Endothelial cell of umbilical vein (primary cell): ENCODE measurements around the gene PRKX. TPM values are rescaled to one million over a fixed set of nuclear protein-coding genes. Genes with fewer than 3 reads are reported as not detected.

ENCODE experiments used
- BruUV-seq: library from RNA; stranded (reverse); fragments of 400-500 nt; replicated peaks from 2 replicates; lab custom pipeline; 2021; lab: Mats Ljungman, UMichigan
- CTCF ChIA-PET: fragments of 300-600, 350-600 bp; sonication (Branson Sonifier 250); formaldehyde crosslinking; loops from one replicate; lab custom pipeline; 2021; ENCODE audit warnings: antibody characterized with exemption, inconsistent platforms; lab: Charles Lee
- POLR2A ChIA-PET: fragments of 300-600, 350-600 bp; sonication (Branson Sonifier 250); formaldehyde crosslinking; loops from one replicate; lab custom pipeline; 2021; ENCODE audit warnings: antibody characterized with exemption, inconsistent platforms; lab: Charles Lee
- DNase-seq: peaks from one replicate; pipeline ENCODE4 v3.0.0-alpha.2; 2011; ENCODE audit warnings: low read depth, low spot score
- FAIRE-seq: peaks from 2 replicates; lab custom pipeline; 2011; peaks lifted over from hg19 to GRCh38; lab: Jason Lieb, UNC
- H2AFZ ChIP-seq: 2 replicates; pipeline ENCODE4 v1.6.0; 2012; ENCODE audit warnings: low read depth, low read length, control low read depth, inconsistent platforms
- H3K27ac ChIP-seq: 2 replicates; pipeline ENCODE4 v1.5.1; 2011; ENCODE audit warnings: low read depth, mild to moderate bottlenecking, control low read depth, low read length, moderate library complexity; ENCODE audit not compliant: insufficient read depth
- H3K27me3 ChIP-seq, 2 experiments: 2 replicates each; pipeline versions ENCODE4 v1.6.0 to v1.6.1; 2011; ENCODE audit warnings: low read length in 2 of 2, mixed read lengths in 1 of 2; ENCODE audit not compliant: control insufficient read depth in 2 of 2, insufficient read depth in 2 of 2
- H3K36me3 ChIP-seq, 2 experiments: 2 replicates in 1 of 2; 3 replicates in 1 of 2; pipeline ENCODE4 v1.5.1; 2011; ENCODE audit warnings: low read length in 2 of 2, mild to moderate bottlenecking in 1 of 2, moderate library complexity in 1 of 2; ENCODE audit not compliant: control insufficient read depth in 2 of 2, insufficient read depth in 2 of 2; ENCODE audit errors: extremely low read depth in 1 of 2
- H3K4me1 ChIP-seq: 3 replicates; pipeline ENCODE4 v1.5.1; 2011; ENCODE audit warnings: mild to moderate bottlenecking, low read length; ENCODE audit not compliant: control insufficient read depth, insufficient read depth; ENCODE audit errors: extremely low read depth
- H3K4me2 ChIP-seq: 2 replicates; pipeline ENCODE4 v1.6.1; 2011; ENCODE audit warnings: low read length, control low read depth, mixed read lengths; ENCODE audit not compliant: insufficient read depth
- H3K4me3 ChIP-seq, 3 experiments: fragments of 200-600 bp in 1 of 3; sonication (generic), shearing (Covaris generic) in 1 of 3; replicated peaks in 1 of 3; 2 replicates each; pipeline ENCODE4 v1.5.1; 2011 to 2016; ENCODE audit warnings: control low read depth in 3 of 3, low read length in 3 of 3, mild to moderate bottlenecking in 2 of 3, inconsistent platforms in 1 of 3, low read depth in 1 of 3, moderate library complexity in 1 of 3; ENCODE audit not compliant: insufficient read depth in 1 of 3
- H3K79me2 ChIP-seq: 2 replicates; pipeline ENCODE4 v1.6.0; 2012; ENCODE audit warnings: low read length, inconsistent platforms; ENCODE audit not compliant: control insufficient read depth, insufficient read depth
- H3K9ac ChIP-seq: replicated peaks from 2 replicates; pipeline ENCODE3; 2011; ENCODE audit warnings: low read length, control low read depth; ENCODE audit not compliant: insufficient read depth; ENCODE audit errors: extremely low read depth
- H3K9me1 ChIP-seq: replicated peaks from 3 replicates; pipeline ENCODE4 v1.6.0; 2011; ENCODE audit warnings: mild to moderate bottlenecking, low read length; ENCODE audit not compliant: control insufficient read depth, insufficient read depth; ENCODE audit errors: extremely low read depth
- H3K9me3 ChIP-seq: replicated peaks from 2 replicates; pipeline ENCODE4 v1.5.1; 2012; ENCODE audit warnings: low read length, inconsistent platforms; ENCODE audit not compliant: control insufficient read depth, insufficient read depth
- H4K20me1 ChIP-seq: replicated peaks from 2 replicates; pipeline ENCODE3; 2011; ENCODE audit warnings: mild to moderate bottlenecking, low read length; ENCODE audit not compliant: control insufficient read depth, insufficient read depth; ENCODE audit errors: extremely low read depth
- CTCF ChIP-seq, 2 donors: IDR thresholded peaks; 1 replicate in 1 of 2; 2 replicates in 1 of 2; pipeline ENCODE4 v1.5.1; 2011; ENCODE audit warnings: low read length in 2 of 2, mild to moderate bottlenecking in 2 of 2, moderate library complexity in 2 of 2, control low read depth in 1 of 2, inconsistent platforms in 1 of 2, low read depth in 1 of 2; ENCODE audit not compliant: insufficient read depth in 1 of 2; ENCODE audit errors: extremely low read depth in 1 of 2
- EZH2 ChIP-seq: IDR thresholded peaks from 2 replicates; pipeline ENCODE4 v1.6.1; 2012; ENCODE audit warnings: borderline replicate concordance, low read depth, mild to moderate bottlenecking, moderate library complexity, low read length, inconsistent platforms; ENCODE audit not compliant: severe bottlenecking
- FOS ChIP-seq: IDR thresholded peaks from 2 replicates; pipeline ENCODE4 v1.6.1; 2011; ENCODE audit warnings: mild to moderate bottlenecking, low read length, moderate library complexity, borderline replicate concordance; ENCODE audit not compliant: insufficient read depth
- GATA2 ChIP-seq: IDR thresholded peaks from 2 replicates; pipeline ENCODE4 v1.7.0; 2011; ENCODE audit warnings: low read depth, mild to moderate bottlenecking, moderate library complexity, mixed read lengths, low read length; ENCODE audit not compliant: insufficient read length, insufficient read depth
- JUN ChIP-seq: IDR thresholded peaks from 2 replicates; pipeline ENCODE4 v1.6.1; 2011; ENCODE audit warnings: borderline replicate concordance, low read depth; ENCODE audit not compliant: insufficient read length, insufficient read depth
- MAX ChIP-seq: IDR thresholded peaks from 2 replicates; pipeline ENCODE4 v1.6.1; 2011; ENCODE audit not compliant: insufficient read depth, insufficient read length
- MYC ChIP-seq: IDR thresholded peaks from one replicate; pipeline ENCODE4 v1.6.1; 2011; ENCODE audit warnings: mild to moderate bottlenecking, low read depth, low read length
- POLR2A ChIP-seq: IDR thresholded peaks from 2 replicates; pipeline ENCODE4 v1.6.1; 2012; ENCODE audit warnings: low read depth, mild to moderate bottlenecking, control low read depth, low read length
- POLR2AphosphoS5 ChIP-seq: IDR thresholded peaks from 2 replicates; pipeline ENCODE4 v1.6.1; 2012; ENCODE audit warnings: low read depth, mild to moderate bottlenecking, control low read depth, low read length, moderate library complexity; ENCODE audit not compliant: insufficient read depth
- dilution Hi-C: fragments of 300-500 bp; cut with MboI; formaldehyde crosslinking; loops from one replicate; pipeline ENCODE4 v1.15.0; 2019; ENCODE audit warnings: low sequenced_read_pairs; ENCODE audit not compliant: extremely low pct_ligation_motif_present
- intact Hi-C: fragments of 100-400 bp; cut with micrococcal nuclease; formaldehyde crosslinking; loops from one replicate; pipeline ENCODE4 v1.10.0; 2022
- polyA plus RNA-seq, 4 experiments: library from polyadenylated mRNA; depleted of rRNA in 3 of 4; stranded (reverse) in 3 of 4; unstranded in 1 of 4; fragments of >200 nt; gene quantifications; 2 replicates each; pipeline versions ENCODE4 v1.2.1 to v1.2.3, GENCODE V29; 2011 to 2012; ENCODE audit warnings: missing spikeins in 1 of 4
- total RNA-seq: library from RNA; stranded (reverse); gene quantifications from 2 replicates; pipeline ENCODE4 v1.2.3, GENCODE V29; 2021

PRKX gene
- total and polyA plus RNA-seq, 2 donors (not counting 3 experiments of a cell fraction or from before 2014, with no cell fraction given) = 11.2 to 27.5 TPM

- Histone ChIP-seq H4K20me1 (no peaks in the 10 kb centered on the region), H3K36me3 (peaks cover 0 to 3% of the 10 kb centered on the region in 2 experiments), H3K9me3 (no peaks in the 10 kb centered on the region), H3K4me3 (no peak overlapping the region), H3K27ac (no peak overlapping the region), H3K79me2 (peaks cover 9% of the 10 kb centered on the region), H3K9ac (no peak overlapping the region), H2AFZ (no peak overlapping the region), H3K4me2 (no peak overlapping the region), H3K4me1 (no peaks in the 10 kb centered on the region), H3K27me3 (no peaks in the 10 kb centered on the region), H3K9me1 (no peaks in the 10 kb centered on the region)
- BruUV-seq = no TSS peak
- dilution Hi-C loops = no loop called here
- POLR2A ChIA-PET = no interaction called here
- DNase-seq = no peak
- peak; percentile 74 for FAIRE-seq
- no peak for TF ChIP-seq POLR2AphosphoS5
- TF ChIP-seq CTCF (IDR thresholded peaks at IDR 0.05; ENCODE audit: extremely low read depth in 1 of 2, insufficient read depth in 1 of 2, low read depth in 1 of 2, low read length in 2 of 2) = no peak
- TF ChIP-seq GATA2 = no peak
- no peak for TF ChIP-seq POLR2A
- no peak for TF ChIP-seq MYC
- no peak for TF ChIP-seq JUN
- no peak for TF ChIP-seq MAX
- no peak for TF ChIP-seq EZH2
- no peak for TF ChIP-seq FOS
- CTCF ChIA-PET = no interaction called here
- intact Hi-C loops = no loop called here
Observed at GRCh38 chrX:3678328-3678727, 35.1 kb downstream of the PRKX start.
